HepG2 (cell line): Measurements from ENCODE around the gene TSPAN31. TPM values are rescaled to one million over a fixed set of nuclear protein-coding genes. Genes with fewer than 3 reads are reported as not detected.

Source experiments
- CEBPG ChIP-seq: IDR thresholded peaks from 2 replicates; pipeline ENCODE4 v1.6.1; 2016
- GATAD2A ChIP-seq: IDR thresholded peaks from 2 replicates; pipeline ENCODE4 v1.6.1; 2016
- ISX ChIP-seq: sonication (generic); formaldehyde crosslinking; conservative IDR thresholded peaks from 2 replicates; pipeline ENCODE4 v1.5.0; 2020; ENCODE audit warnings: missing genetic modification reagents
- KLF9 ChIP-seq: IDR thresholded peaks from 2 replicates; pipeline ENCODE4 v1.6.1; 2016; ENCODE audit warnings: low read depth
- MLXIP ChIP-seq: sonication (generic); formaldehyde crosslinking; IDR thresholded peaks from 2 replicates; pipeline ENCODE4 v1.9.0; 2021; ENCODE audit warnings: missing genetic modification reagents, borderline replicate concordance
- MTF1 ChIP-seq: sonication (generic); formaldehyde crosslinking; IDR thresholded peaks from 2 replicates; pipeline ENCODE4 v1.5.0; 2020; ENCODE audit warnings: missing genetic modification reagents
- MTF2 ChIP-seq: sonication (generic); formaldehyde crosslinking; IDR thresholded peaks from 2 replicates; pipeline ENCODE4 v1.5.0; 2020; ENCODE audit warnings: missing genetic modification reagents, borderline replicate concordance
- POLR2AphosphoS5 ChIP-seq: IDR thresholded peaks from 2 replicates; pipeline ENCODE4 v1.6.1; 2012; ENCODE audit warnings: low read depth, low read length
- REPIN1 ChIP-seq: sonication (generic); formaldehyde crosslinking; IDR thresholded peaks from 2 replicates; pipeline ENCODE4 v1.8.0; 2022; ENCODE audit warnings: missing genetic modification reagents, low read depth, mild to moderate bottlenecking, borderline replicate concordance
- SALL2 ChIP-seq: sonication (generic); formaldehyde crosslinking; IDR thresholded peaks from 2 replicates; pipeline ENCODE4 v1.8.1; 2023; ENCODE audit warnings: mild to moderate bottlenecking, missing genetic modification reagents, inconsistent platforms
- SNRNP70 ChIP-seq: fragments of 200-400 bp; formaldehyde crosslinking; IDR thresholded peaks from 2 replicates; pipeline ENCODE4 v1.6.1; 2017; ENCODE audit warnings: mild to moderate bottlenecking, low read depth, low read length, moderate library complexity
- ZBTB1 ChIP-seq: sonication (generic); formaldehyde crosslinking; IDR thresholded peaks from 2 replicates; pipeline ENCODE4 v1.4.0; 2020; ENCODE audit warnings: missing genetic modification reagents, borderline replicate concordance
- ZFP82 ChIP-seq: sonication (generic); formaldehyde crosslinking; IDR thresholded peaks from 2 replicates; pipeline ENCODE4 v1.5.1; 2020; ENCODE audit warnings: mild to moderate bottlenecking, missing genetic modification reagents, borderline replicate concordance
- ZFP91 ChIP-seq: sonication (generic); formaldehyde crosslinking; IDR thresholded peaks from 2 replicates; pipeline ENCODE4 v1.9.0; 2022; ENCODE audit warnings: missing genetic modification reagents, mild to moderate bottlenecking, borderline replicate concordance
- ZNF274 ChIP-seq: sonication (generic); formaldehyde crosslinking; IDR thresholded peaks from 2 replicates; pipeline ENCODE4 v1.5.1; 2020; ENCODE audit warnings: mild to moderate bottlenecking, missing genetic modification reagents
- ZNF383 ChIP-seq: sonication (generic); formaldehyde crosslinking; IDR thresholded peaks from 2 replicates; pipeline ENCODE4 v1.4.0; 2020; ENCODE audit warnings: missing genetic modification reagents, mild to moderate bottlenecking, borderline replicate concordance
- ZNF451 ChIP-seq: sonication (generic); formaldehyde crosslinking; IDR thresholded peaks from 2 replicates; pipeline ENCODE4 v1.5.0; 2020; ENCODE audit warnings: mild to moderate bottlenecking, missing genetic modification reagents
- ZNF747 ChIP-seq: sonication (generic); formaldehyde crosslinking; IDR thresholded peaks from 2 replicates; pipeline ENCODE4 v1.8.1; 2023; ENCODE audit warnings: missing genetic modification reagents, mild to moderate bottlenecking, borderline replicate concordance
- ZNF780A ChIP-seq: sonication (generic); formaldehyde crosslinking; IDR thresholded peaks from 2 replicates; pipeline ENCODE4 v1.8.0; 2022; ENCODE audit warnings: mild to moderate bottlenecking, missing genetic modification reagents, moderate library complexity
- polyA plus RNA-seq, 8 experiments: library from polyadenylated mRNA; depleted of rRNA in 3 of 8; stranded (reverse) in 7 of 8; unstranded in 1 of 8; fragments of >200 nt; fragmentation: Illumina TruSeq in 4 of 8; extraction: Trizol in 4 of 8; gene quantifications; 2 replicates each; pipeline versions ENCODE4 v1.2.1 to v1.2.3, GENCODE V29; 2011 to 2016; ENCODE audit warnings: low read depth in 4 of 8, missing spikeins in 1 of 8, mixed read lengths in 1 of 8; ENCODE audit not compliant: insufficient read depth in 1 of 8
- total RNA-seq, 5 experiments: library from RNA; depleted of rRNA; stranded (reverse); fragments of >200 nt; fragmentation: Illumina TruSeq; extraction: Trizol; gene quantifications; 2 replicates each; pipeline ENCODE4 v1.2.3, GENCODE V29; 2016; ENCODE audit warnings: low read depth in 1 of 5
- TF ChIP-seq, protein P1 (sequence below): sonication (generic); formaldehyde crosslinking; IDR thresholded peaks from 2 replicates; pipeline ENCODE4 v1.9.0; 2021; ENCODE audit warnings: missing genetic modification reagents, borderline replicate concordance
- TF ChIP-seq, protein P2 (sequence below): IDR thresholded peaks from 2 replicates; pipeline ENCODE4 v1.6.1; 2016; ENCODE audit warnings: missing compliant biosample characterization, missing genetic modification reagents, borderline replicate concordance
- TF ChIP-seq, protein P3 (sequence below): sonication (generic); formaldehyde crosslinking; IDR thresholded peaks from 2 replicates; pipeline ENCODE4 v1.8.1; 2023; ENCODE audit warnings: mild to moderate bottlenecking, missing genetic modification reagents

The TSPAN31 gene
- total and polyA plus RNA-seq, 2 of the 13 experiments (the other 11 are each of a cell fraction or from before 2014, with no cell fraction given) = 10.4 to 24.6 TPM

GRCh38 chr12:57765003-57765697 is 20.3 kb downstream of the TSPAN31 start (continued):
- no peak for TF ChIP-seq MLXIP (CRISPR knock-in tag)
- no peak for TF ChIP-seq MTF2 (CRISPR knock-in tag)
- TF ChIP-seq KLF9 = no peak
- TF ChIP-seq, protein P1, sequence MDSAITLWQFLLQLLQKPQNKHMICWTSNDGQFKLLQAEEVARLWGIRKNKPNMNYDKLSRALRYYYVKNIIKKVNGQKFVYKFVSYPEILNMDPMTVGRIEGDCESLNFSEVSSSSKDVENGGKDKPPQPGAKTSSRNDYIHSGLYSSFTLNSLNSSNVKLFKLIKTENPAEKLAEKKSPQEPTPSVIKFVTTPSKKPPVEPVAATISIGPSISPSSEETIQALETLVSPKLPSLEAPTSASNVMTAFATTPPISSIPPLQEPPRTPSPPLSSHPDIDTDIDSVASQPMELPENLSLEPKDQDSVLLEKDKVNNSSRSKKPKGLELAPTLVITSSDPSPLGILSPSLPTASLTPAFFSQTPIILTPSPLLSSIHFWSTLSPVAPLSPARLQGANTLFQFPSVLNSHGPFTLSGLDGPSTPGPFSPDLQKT = no peak
- no peak for TF ChIP-seq ZFP82
- TF ChIP-seq, protein P2, sequence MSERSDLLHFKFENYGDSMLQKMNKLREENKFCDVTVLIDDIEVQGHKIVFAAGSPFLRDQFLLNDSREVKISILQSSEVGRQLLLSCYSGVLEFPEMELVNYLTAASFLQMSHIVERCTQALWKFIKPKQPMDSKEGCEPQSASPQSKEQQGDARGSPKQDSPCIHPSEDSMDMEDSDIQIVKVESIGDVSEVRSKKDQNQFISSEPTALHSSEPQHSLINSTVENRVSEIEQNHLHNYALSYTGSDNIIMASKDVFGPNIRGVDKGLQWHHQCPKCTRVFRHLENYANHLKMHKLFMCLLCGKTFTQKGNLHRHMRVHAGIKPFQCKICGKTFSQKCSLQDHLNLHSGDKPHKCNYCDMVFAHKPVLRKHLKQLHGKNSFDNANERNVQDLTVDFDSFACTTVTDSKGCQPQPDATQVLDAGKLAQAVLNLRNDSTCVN (CRISPR knock-in tag) = no peak
- TF ChIP-seq MTF1 (CRISPR knock-in tag) = no peak
- TF ChIP-seq REPIN1 (CRISPR knock-in tag) = no peak
- TF ChIP-seq SALL2 (CRISPR knock-in tag) = no peak
- TF ChIP-seq POLR2AphosphoS5 = no peak
- TF ChIP-seq GATAD2A (CRISPR knock-in tag) = no peak
- TF ChIP-seq, protein P3, sequence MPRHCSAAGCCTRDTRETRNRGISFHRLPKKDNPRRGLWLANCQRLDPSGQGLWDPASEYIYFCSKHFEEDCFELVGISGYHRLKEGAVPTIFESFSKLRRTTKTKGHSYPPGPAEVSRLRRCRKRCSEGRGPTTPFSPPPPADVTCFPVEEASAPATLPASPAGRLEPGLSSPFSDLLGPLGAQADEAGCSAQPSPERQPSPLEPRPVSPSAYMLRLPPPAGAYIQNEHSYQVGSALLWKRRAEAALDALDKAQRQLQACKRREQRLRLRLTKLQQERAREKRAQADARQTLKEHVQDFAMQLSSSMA (CRISPR knock-in tag) = no peak
- no peak for TF ChIP-seq ZBTB1 (CRISPR knock-in tag)
- TF ChIP-seq ZNF383 (CRISPR knock-in tag) = no peak
- TF ChIP-seq ZFP91 = peak; percentile 86; the same call in 1 of the 2 replicates
- no peak for TF ChIP-seq CEBPG (CRISPR knock-in tag)
- no peak for TF ChIP-seq ZNF747 (CRISPR knock-in tag)
- TF ChIP-seq SNRNP70 = no peak
- TF ChIP-seq ZNF274 (CRISPR knock-in tag) = no peak
- TF ChIP-seq ISX (CRISPR knock-in tag) = no peak
- TF ChIP-seq ZNF780A (CRISPR knock-in tag) = peak; percentile 86; the same call in 1 of the 2 replicates
- no peak for TF ChIP-seq ZNF451 (CRISPR knock-in tag)
